Measurements from ENCODE around the gene HPCAL1. TPM values are rescaled to one million over a fixed set of nuclear protein-coding genes. Genes with fewer than 3 reads are reported as not detected.

HPCAL1 gene
- total RNA-seq, 1 donor from 2014 or later = 160 TPM

GRCh38 chr2:10300997-10301940 lies 1.4 kb upstream of the HPCAL1 start:
- no peak for TF ChIP-seq CTCF (IDR thresholded peaks at IDR 0.05)
- ATAC-seq (no peak), DNase-seq (no peak)
- Histone ChIP-seq H3K4me1 (peaks cover 43% of the 10 kb centered on the region), H3K9me3 (no peaks in the 10 kb centered on the region), H3K27me3 (no peaks in the 10 kb centered on the region), H3K36me3 (no peaks in the 10 kb centered on the region), H3K4me3 (no peak overlapping the region), H3K27ac (peak overlapping the region; percentile 88)
- intact Hi-C loops (cut with DNase I) = no loop called here

GRCh38 chr2:10301941-10302478 lies 694 bp upstream of the HPCAL1 start:
- Histone ChIP-seq H3K27ac (peak overlapping the region; percentile 88), H3K4me3 (peak overlapping the region; percentile 83), H3K9me3 (no peaks in the 10 kb centered on the region), H3K36me3 (no peaks in the 10 kb centered on the region), H3K27me3 (no peaks in the 10 kb centered on the region), H3K4me1 (peaks cover 49% of the 10 kb centered on the region)
- ATAC-seq (no peak), DNase-seq (no peak)
- intact Hi-C loops (cut with DNase I) = no loop called here
- TF ChIP-seq CTCF (IDR thresholded peaks at IDR 0.05) = no peak

GRCh38 chr2:10303181-10303693 lies 533 bp downstream of the HPCAL1 start:
- peak overlapping the region; percentile 88 for H3K27ac ChIP-seq
- no peaks in the 10 kb centered on the region for H3K9me3 ChIP-seq
- no peaks in the 10 kb centered on the region for H3K27me3 ChIP-seq
- peak; percentile 82 for DNase-seq
- peak; percentile 41 for ATAC-seq
- H3K4me1 ChIP-seq = peaks cover 52% of the 10 kb centered on the region
- no peak for TF ChIP-seq CTCF (IDR thresholded peaks at IDR 0.05)
- H3K36me3 ChIP-seq = no peaks in the 10 kb centered on the region
- H3K4me3 ChIP-seq = peak overlapping the region; percentile 83
- intact Hi-C loops (cut with DNase I) = no loop called here

GRCh38 chr2:10303694-10304378 lies 1.1 kb downstream of the HPCAL1 start:
- intact Hi-C loops (cut with DNase I) = no loop called here
- ATAC-seq (peak; percentile 18), DNase-seq (peak; percentile 84)
- no peaks in the 10 kb centered on the region for H3K36me3 ChIP-seq
- no peaks in the 10 kb centered on the region for H3K9me3 ChIP-seq
- TF ChIP-seq CTCF (IDR thresholded peaks at IDR 0.05) = peak; percentile 15
- peaks cover 49% of the 10 kb centered on the region for H3K4me1 ChIP-seq
- peak overlapping the region; percentile 83 for H3K4me3 ChIP-seq
- H3K27me3 ChIP-seq = no peaks in the 10 kb centered on the region
- peak overlapping the region; percentile 88 for H3K27ac ChIP-seq

GRCh38 chr2:10304458-10305253 lies 2.0 kb downstream of the HPCAL1 start:
- H3K27me3 ChIP-seq = no peaks in the 10 kb centered on the region
- intact Hi-C loops (cut with DNase I) = no loop called here
- ATAC-seq (no peak), DNase-seq (no peak)
- peak overlapping the region; percentile 88 for H3K27ac ChIP-seq
- peaks cover 53% of the 10 kb centered on the region for H3K4me1 ChIP-seq
- peak overlapping the region; percentile 83 for H3K4me3 ChIP-seq
- H3K9me3 ChIP-seq = no peaks in the 10 kb centered on the region
- TF ChIP-seq CTCF (IDR thresholded peaks at IDR 0.05) = no peak
- no peaks in the 10 kb centered on the region for H3K36me3 ChIP-seq
